ENCODE results near the gene DISC1. TPM values are rescaled to one million over a fixed set of nuclear protein-coding genes. Genes with fewer than 3 reads are reported as not detected.

The DISC1 gene
- total and polyA plus RNA-seq, 8 donors, result 0.42 to 6.6 (median 1.5) TPM

DNA sequence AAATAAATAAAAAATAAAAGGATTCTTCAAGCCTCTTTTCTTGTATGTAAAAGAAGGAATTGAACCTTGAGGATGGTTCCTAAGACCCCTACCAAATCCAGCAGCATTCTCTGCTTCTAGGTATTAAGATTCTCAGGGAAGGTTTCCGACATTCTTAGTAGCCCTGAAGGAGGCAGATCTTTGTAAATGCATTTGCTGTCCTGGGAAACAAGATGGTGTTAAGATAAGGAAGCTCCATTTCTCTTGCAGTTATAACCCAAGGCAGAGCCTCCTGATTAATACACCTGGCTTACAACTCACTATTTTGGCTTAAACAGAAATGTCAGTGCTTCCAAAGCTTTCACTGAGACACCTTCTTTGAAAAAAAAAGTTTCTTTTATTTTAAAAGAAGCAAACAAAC, 393.8 kb downstream of the DISC1 start:
- DNase-seq, result no peak
- Histone ChIP-seq H3K36me3 (no peaks in the 10 kb centered on the region), H3K9me3 (no peaks in the 10 kb centered on the region), H3K27ac (no peak overlapping the region), H3K4me1 (no peaks in the 10 kb centered on the region), H3K27me3 (no peaks in the 10 kb centered on the region), H3K4me3 (no peak overlapping the region)
- TF ChIP-seq, protein P1, sequence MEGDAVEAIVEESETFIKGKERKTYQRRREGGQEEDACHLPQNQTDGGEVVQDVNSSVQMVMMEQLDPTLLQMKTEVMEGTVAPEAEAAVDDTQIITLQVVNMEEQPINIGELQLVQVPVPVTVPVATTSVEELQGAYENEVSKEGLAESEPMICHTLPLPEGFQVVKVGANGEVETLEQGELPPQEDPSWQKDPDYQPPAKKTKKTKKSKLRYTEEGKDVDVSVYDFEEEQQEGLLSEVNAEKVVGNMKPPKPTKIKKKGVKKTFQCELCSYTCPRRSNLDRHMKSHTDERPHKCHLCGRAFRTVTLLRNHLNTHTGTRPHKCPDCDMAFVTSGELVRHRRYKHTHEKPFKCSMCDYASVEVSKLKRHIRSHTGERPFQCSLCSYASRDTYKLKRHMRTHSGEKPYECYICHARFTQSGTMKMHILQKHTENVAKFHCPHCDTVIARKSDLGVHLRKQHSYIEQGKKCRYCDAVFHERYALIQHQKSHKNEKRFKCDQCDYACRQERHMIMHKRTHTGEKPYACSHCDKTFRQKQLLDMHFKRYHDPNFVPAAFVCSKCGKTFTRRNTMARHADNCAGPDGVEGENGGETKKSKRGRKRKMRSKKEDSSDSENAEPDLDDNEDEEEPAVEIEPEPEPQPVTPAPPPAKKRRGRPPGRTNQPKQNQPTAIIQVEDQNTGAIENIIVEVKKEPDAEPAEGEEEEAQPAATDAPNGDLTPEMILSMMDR (IDR thresholded peaks at IDR 0.05), result no peak
- WGBS, 2 donors, result 90 to 100% methylated on average over 1 of the region's 1 CpG
- intact Hi-C loops (cut with DNase I), result no loop called here
- ATAC-seq, result no peak
- no peak for FAIRE-seq

DNA sequence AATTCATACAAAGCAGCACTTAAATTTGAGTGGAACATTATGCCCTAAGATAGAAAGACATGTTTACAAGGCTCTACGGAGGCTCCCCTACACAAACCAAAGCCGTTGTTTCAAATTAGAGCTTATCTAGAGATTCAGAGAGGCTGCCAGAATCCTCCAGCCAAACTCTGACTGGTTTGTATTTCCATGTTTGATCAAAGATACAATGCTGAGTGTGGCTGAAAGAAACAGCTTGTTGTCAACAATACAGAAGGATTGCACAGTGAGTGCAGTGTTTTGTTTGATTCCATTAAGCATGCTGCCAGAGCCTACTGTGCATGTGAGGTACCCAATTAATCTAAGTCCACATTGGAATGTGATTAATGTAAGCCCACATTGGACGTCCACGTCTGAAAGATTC, 402.7 kb downstream of the DISC1 start:
- DNase-seq, result no peak
- ATAC-seq, result no peak
- 26 to 40% methylated on average over 4 of the region's 4 CpGs for WGBS, 2 donors

DNA sequence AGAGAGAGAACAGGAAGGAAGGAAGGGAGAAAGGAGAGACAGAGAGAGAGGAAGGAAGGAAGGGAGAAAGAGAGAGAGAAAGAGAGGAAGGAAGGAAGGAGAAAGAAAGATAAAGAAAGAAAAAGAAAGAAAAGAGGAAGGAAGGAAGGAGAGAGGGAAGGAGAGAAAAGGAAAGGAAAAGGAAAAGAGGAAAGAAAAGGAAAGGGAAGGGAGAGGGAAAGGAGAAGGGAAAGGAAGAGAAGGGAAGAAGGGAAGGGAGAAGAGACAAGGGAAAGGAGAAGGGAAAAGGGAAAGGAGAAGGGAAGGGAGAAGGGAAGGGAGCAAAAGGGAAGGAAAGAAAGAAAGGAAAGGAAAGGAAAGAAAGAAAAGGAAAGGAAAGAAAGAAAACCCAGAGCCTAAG, 404.6 kb downstream of the DISC1 start:
- ATAC-seq, result no peak
- no peaks in the 10 kb centered on the region for H3K27me3 ChIP-seq
- H3K4me3 ChIP-seq, result no peak overlapping the region
- H3K36me3 ChIP-seq, result no peaks in the 10 kb centered on the region
- no peak overlapping the region for H3K27ac ChIP-seq
- DNase-seq, result no peak
- TF ChIP-seq, protein P1 (IDR thresholded peaks at IDR 0.05), result no peak
- no peak for FAIRE-seq
- no peaks in the 10 kb centered on the region for H3K9me3 ChIP-seq
- intact Hi-C loops (cut with DNase I), result no loop called here
- no peaks in the 10 kb centered on the region for H3K4me1 ChIP-seq

More for the DNA sequence above, 402.7 kb downstream of the DISC1 start:
- FAIRE-seq, result no peak
- Histone ChIP-seq H3K4me1 (no peaks in the 10 kb centered on the region), H3K27ac (no peak overlapping the region), H3K27me3 (no peaks in the 10 kb centered on the region), H3K4me3 (no peak overlapping the region), H3K36me3 (no peaks in the 10 kb centered on the region), H3K9me3 (no peaks in the 10 kb centered on the region)
- intact Hi-C loops (cut with DNase I), result no loop called here
- TF ChIP-seq, protein P1 (IDR thresholded peaks at IDR 0.05), result no peak

DNA sequence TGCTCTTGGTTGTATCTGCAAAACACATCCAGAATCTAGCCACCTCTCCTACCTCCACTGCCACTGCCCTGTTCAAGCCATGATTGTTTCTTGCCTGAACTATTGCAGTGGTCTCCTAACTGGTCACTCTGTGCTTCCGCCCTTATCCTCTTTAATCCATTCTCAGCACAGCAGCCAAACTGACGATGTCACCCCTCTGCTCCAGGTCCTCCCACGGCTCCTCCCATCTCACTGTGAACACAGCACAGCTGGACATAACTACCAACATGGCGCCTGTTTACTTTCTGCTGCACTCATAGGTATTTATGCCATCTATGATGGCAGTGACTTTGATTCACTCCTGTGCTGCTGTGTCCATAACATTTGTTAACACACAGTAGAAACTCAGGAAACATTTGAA, 406.7 kb downstream of the DISC1 start:
- DNase-seq (no peak), FAIRE-seq (no peak), ATAC-seq (no peak)
- Histone ChIP-seq H3K27ac (no peak overlapping the region), H3K27me3 (no peaks in the 10 kb centered on the region), H3K4me3 (no peak overlapping the region), H3K9me3 (no peaks in the 10 kb centered on the region), H3K36me3 (no peaks in the 10 kb centered on the region), H3K4me1 (no peaks in the 10 kb centered on the region)
- intact Hi-C loops (cut with DNase I), result no loop called here
- WGBS, 2 donors, result 75 to 87% methylated on average over 4 of the region's 4 CpGs
- TF ChIP-seq, protein P1 (IDR thresholded peaks at IDR 0.05), result no peak

- no peaks in the 10 kb centered on the region for H3K4me1 ChIP-seq
- TF ChIP-seq, protein P1 (IDR thresholded peaks at IDR 0.05), result no peak
- H3K4me3 ChIP-seq, result no peak overlapping the region
- no peaks in the 10 kb centered on the region for H3K9me3 ChIP-seq
- H3K36me3 ChIP-seq, result no peaks in the 10 kb centered on the region
- intact Hi-C loops (cut with DNase I), result no loop called here
- H3K27me3 ChIP-seq, result no peaks in the 10 kb centered on the region
- H3K27ac ChIP-seq, result no peak overlapping the region
- FAIRE-seq, result no peak
- 98 to 100% methylated on average over 1 of the region's 1 CpG for whole genome bisulfite sequencing, 2 donors
- DNase-seq, result no peak
- no peak for ATAC-seq
Measured at GRCh38 chr1:232034556-232034955, 408.0 kb downstream of the DISC1 start.
